SK-N-SH (cell line): ENCODE measurements around the gene CEP295NL.
"Not testable (repeated sequence)": the region's sequence is repeated elsewhere in the genome, so short reads cannot be mapped to it uniquely, and the experiment has no call there.

Experiments
- EP300 ChIP-seq, 2 experiments: IDR thresholded peaks; 2 replicates each; pipeline versions ENCODE4 v1.4.0 to v1.6.1; 2012; ENCODE audit warnings: borderline replicate concordance in 1 of 2, low read depth in 1 of 2, low read length in 1 of 2
- GABPA ChIP-seq: IDR thresholded peaks from 2 replicates; pipeline ENCODE4 v1.4.0; 2012; ENCODE audit warnings: low read depth, mild to moderate bottlenecking
- NFIC ChIP-seq: IDR thresholded peaks from 2 replicates; pipeline ENCODE4 v1.4.0; 2012; ENCODE audit warnings: borderline replicate concordance
- RCOR1 ChIP-seq: fragments of 150-350 bp; IDR thresholded peaks from 2 replicates; pipeline ENCODE4 v1.6.1; 2017; ENCODE audit warnings: antibody characterized with exemption, low read length
- REST ChIP-seq: IDR thresholded peaks from 2 replicates; pipeline ENCODE4 v1.6.1; 2012; ENCODE audit warnings: mild to moderate bottlenecking, low read depth, low read length, moderate library complexity
- RFX5 ChIP-seq: IDR thresholded peaks from 2 replicates; pipeline ENCODE4 v1.6.1; 2012; ENCODE audit warnings: mild to moderate bottlenecking, improper control_type of control experiment, low read length
- SIN3A ChIP-seq: IDR thresholded peaks from 2 replicates; pipeline ENCODE4 v1.6.1; 2012; ENCODE audit warnings: low read depth, mild to moderate bottlenecking, low read length, moderate library complexity, borderline replicate concordance
- YY1 ChIP-seq: IDR thresholded peaks from 2 replicates; pipeline ENCODE4 v1.4.0; 2012; ENCODE audit warnings: low read depth, mild to moderate bottlenecking
- TF ChIP-seq, protein P1 (sequence below): fragments of 200-600 bp; sonication (generic); IDR thresholded peaks from 2 replicates; pipeline ENCODE4 v1.6.1; 2017; ENCODE audit warnings: antibody characterized with exemption, mild to moderate bottlenecking, moderate library complexity
- TF ChIP-seq, protein P2 (sequence below): fragments of 150-350 bp; IDR thresholded peaks from 2 replicates; pipeline ENCODE4 v1.6.1; 2016; ENCODE audit warnings: mild to moderate bottlenecking, low read depth, low read length

- TF ChIP-seq, protein P1, sequence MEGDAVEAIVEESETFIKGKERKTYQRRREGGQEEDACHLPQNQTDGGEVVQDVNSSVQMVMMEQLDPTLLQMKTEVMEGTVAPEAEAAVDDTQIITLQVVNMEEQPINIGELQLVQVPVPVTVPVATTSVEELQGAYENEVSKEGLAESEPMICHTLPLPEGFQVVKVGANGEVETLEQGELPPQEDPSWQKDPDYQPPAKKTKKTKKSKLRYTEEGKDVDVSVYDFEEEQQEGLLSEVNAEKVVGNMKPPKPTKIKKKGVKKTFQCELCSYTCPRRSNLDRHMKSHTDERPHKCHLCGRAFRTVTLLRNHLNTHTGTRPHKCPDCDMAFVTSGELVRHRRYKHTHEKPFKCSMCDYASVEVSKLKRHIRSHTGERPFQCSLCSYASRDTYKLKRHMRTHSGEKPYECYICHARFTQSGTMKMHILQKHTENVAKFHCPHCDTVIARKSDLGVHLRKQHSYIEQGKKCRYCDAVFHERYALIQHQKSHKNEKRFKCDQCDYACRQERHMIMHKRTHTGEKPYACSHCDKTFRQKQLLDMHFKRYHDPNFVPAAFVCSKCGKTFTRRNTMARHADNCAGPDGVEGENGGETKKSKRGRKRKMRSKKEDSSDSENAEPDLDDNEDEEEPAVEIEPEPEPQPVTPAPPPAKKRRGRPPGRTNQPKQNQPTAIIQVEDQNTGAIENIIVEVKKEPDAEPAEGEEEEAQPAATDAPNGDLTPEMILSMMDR = not testable (repeated sequence)
- not testable (repeated sequence) for TF ChIP-seq YY1; EP300 (IDR thresholded peaks at IDR 0.05; ENCODE audit: borderline replicate concordance in 1 of 2, low read depth in 1 of 2, low read length in 1 of 2); SIN3A; REST; NFIC; RFX5; GABPA; RCOR1
- TF ChIP-seq, protein P2, sequence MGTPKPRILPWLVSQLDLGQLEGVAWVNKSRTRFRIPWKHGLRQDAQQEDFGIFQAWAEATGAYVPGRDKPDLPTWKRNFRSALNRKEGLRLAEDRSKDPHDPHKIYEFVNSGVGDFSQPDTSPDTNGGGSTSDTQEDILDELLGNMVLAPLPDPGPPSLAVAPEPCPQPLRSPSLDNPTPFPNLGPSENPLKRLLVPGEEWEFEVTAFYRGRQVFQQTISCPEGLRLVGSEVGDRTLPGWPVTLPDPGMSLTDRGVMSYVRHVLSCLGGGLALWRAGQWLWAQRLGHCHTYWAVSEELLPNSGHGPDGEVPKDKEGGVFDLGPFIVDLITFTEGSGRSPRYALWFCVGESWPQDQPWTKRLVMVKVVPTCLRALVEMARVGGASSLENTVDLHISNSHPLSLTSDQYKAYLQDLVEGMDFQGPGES = not testable (repeated sequence)
Measured at GRCh38 chr17:78902231-78902630, 770 bp downstream of the CEP295NL start.
